Thoracic aorta (tissue), 2 donors: ENCODE measurements around the gene ALOX12B. TPM values are rescaled to one million over a fixed set of nuclear protein-coding genes. Genes with fewer than 3 reads are reported as not detected.

Experiments used
- ATAC-seq: fragments of 150-250 bp; one replicate; pipeline ENCODE4 v1.8.0; 2017; ENCODE audit warnings: low read depth; ENCODE audit not compliant: insufficient number of reproducible peaks, low FRiP score
- DNase-seq: peaks from one replicate; pipeline ENCODE4 v3.0.0-alpha.2; 2020; ENCODE audit warnings: low spot score
- H3K27ac ChIP-seq, 2 donors: fragments of 200-600 bp; sonication (generic); 1 replicate in 1 of 2; 2 replicates in 1 of 2; pipeline ENCODE4 v1.5.1; 2016; ENCODE audit warnings: mild to moderate bottlenecking in 2 of 2, moderate library complexity in 2 of 2
- H3K27me3 ChIP-seq: fragments of 200-600 bp; sonication (generic); replicated peaks from 2 replicates; pipeline ENCODE4 v1.6.0; 2016; ENCODE audit warnings: mild to moderate bottlenecking; ENCODE audit not compliant: insufficient read depth
- H3K36me3 ChIP-seq: fragments of 200-600 bp; sonication (generic); one replicate; pipeline ENCODE4 v1.5.1; 2016
- H3K4me1 ChIP-seq, 2 donors: fragments of 200-600 bp; sonication (generic); 1 replicate in 1 of 2; 2 replicates in 1 of 2; pipeline versions ENCODE4 v1.5.1 to v1.6.0; 2016; ENCODE audit warnings: low read depth in 2 of 2, mild to moderate bottlenecking in 1 of 2; ENCODE audit not compliant: control insufficient read depth in 1 of 2
- H3K4me3 ChIP-seq: fragments of 200-600 bp; sonication (generic); 2 replicates; pipeline ENCODE4 v1.5.1; 2016; ENCODE audit warnings: mild to moderate bottlenecking
- H3K9me3 ChIP-seq: fragments of 200-600 bp; sonication (generic); 2 replicates; pipeline ENCODE4 v1.5.1; 2016
- CTCF ChIP-seq: fragments of 200-600 bp; sonication (generic); IDR thresholded peaks from one replicate; pipeline ENCODE4 v1.5.1; 2019; ENCODE audit warnings: antibody characterized with exemption
- total RNA-seq, 2 donors: library from RNA; depleted of rRNA; stranded (reverse); fragments of >200 nt; gene quantifications; one replicate each; pipeline versions ENCODE4 v1.1.0 to v1.2.3, GENCODE V29; 2016

The ALOX12B gene
- total RNA-seq, 2 donors from 2014 or later, result not detected

- Histone ChIP-seq H3K4me3 (peak overlapping the region; percentile 80), H3K4me1 (peaks cover 26 to 36% of the 10 kb centered on the region in 2 donors), H3K27me3 (peaks cover 12% of the 10 kb centered on the region), H3K27ac (no peak overlapping the region), H3K9me3 (no peaks in the 10 kb centered on the region), H3K36me3 (no peaks in the 10 kb centered on the region)
- no peak for TF ChIP-seq CTCF
- ATAC-seq (no peak), DNase-seq (no peak)
These were observed 30.0 kb upstream of the ALOX12B start for GRCh38 chr17:8117367-8117979.

GRCh38 chr17:8116776-8117175 is 29.3 kb upstream of the ALOX12B start:
- Histone ChIP-seq H3K27ac (no peak overlapping the region), H3K36me3 (no peaks in the 10 kb centered on the region), H3K27me3 (peaks cover 12% of the 10 kb centered on the region), H3K9me3 (no peaks in the 10 kb centered on the region), H3K4me1 (peaks cover 21 to 29% of the 10 kb centered on the region in 2 donors), H3K4me3 (no peak overlapping the region)
- no peak for ATAC-seq
- TF ChIP-seq CTCF, result no peak
- no peak for DNase-seq

- Histone ChIP-seq H3K4me3 (no peak overlapping the region), H3K4me1 (peaks cover 0 to 7% of the 10 kb centered on the region in 2 donors), H3K27ac (no peak overlapping the region), H3K36me3 (no peaks in the 10 kb centered on the region), H3K27me3 (peaks cover 2% of the 10 kb centered on the region), H3K9me3 (no peaks in the 10 kb centered on the region)
- no peak for ATAC-seq
- no peak for TF ChIP-seq CTCF
- no peak for DNase-seq
These were observed 23.4 kb upstream of the ALOX12B start for GRCh38 chr17:8110907-8111306.

- no peak overlapping the region for H3K4me3 ChIP-seq
- H3K27ac ChIP-seq, result no peak overlapping the region
- no peak for TF ChIP-seq CTCF
- no peaks in the 10 kb centered on the region for H3K9me3 ChIP-seq
- no peaks in the 10 kb centered on the region for H3K27me3 ChIP-seq
- ATAC-seq (no peak), DNase-seq (no peak)
- H3K36me3 ChIP-seq, result no peaks in the 10 kb centered on the region
- peaks cover 0 to 7% of the 10 kb centered on the region in 2 donors for H3K4me1 ChIP-seq
These were observed 22.9 kb upstream of the ALOX12B start for GRCh38 chr17:8110456-8110804.

GRCh38 chr17:8109661-8110455 is 22.3 kb upstream of the ALOX12B start:
- Histone ChIP-seq H3K9me3 (no peaks in the 10 kb centered on the region), H3K4me3 (peak overlapping the region; percentile 51), H3K36me3 (no peaks in the 10 kb centered on the region), H3K4me1 (peaks cover 0 to 7% of the 10 kb centered on the region in 2 donors), H3K27me3 (no peaks in the 10 kb centered on the region), H3K27ac (no peak overlapping the region)
- no peak for ATAC-seq
- TF ChIP-seq CTCF, result peak; percentile 68
- DNase-seq, result no peak
